SU-DHL-6 (cell line): ENCODE data around the gene CFAP107.

ENCODE experiments used
- EZH2phosphoT487 ChIP-seq: fragments of 200-600 bp; sonication (generic), shearing (Covaris generic); conservative IDR thresholded peaks from 2 replicates; pipeline ENCODE4 v1.6.1; 2018; ENCODE audit warnings: mild to moderate bottlenecking, antibody characterized with exemption, low read length, moderate library complexity, mixed read lengths
- TF ChIP-seq, protein P1 (sequence below): fragments of 200-600 bp; sonication (generic); IDR thresholded peaks from one replicate; pipeline ENCODE4 v1.5.1; 2017; ENCODE audit warnings: antibody characterized with exemption, mild to moderate bottlenecking, low read length, moderate library complexity; ENCODE audit not compliant: insufficient read depth, poor library complexity, severe bottlenecking

DNA sequence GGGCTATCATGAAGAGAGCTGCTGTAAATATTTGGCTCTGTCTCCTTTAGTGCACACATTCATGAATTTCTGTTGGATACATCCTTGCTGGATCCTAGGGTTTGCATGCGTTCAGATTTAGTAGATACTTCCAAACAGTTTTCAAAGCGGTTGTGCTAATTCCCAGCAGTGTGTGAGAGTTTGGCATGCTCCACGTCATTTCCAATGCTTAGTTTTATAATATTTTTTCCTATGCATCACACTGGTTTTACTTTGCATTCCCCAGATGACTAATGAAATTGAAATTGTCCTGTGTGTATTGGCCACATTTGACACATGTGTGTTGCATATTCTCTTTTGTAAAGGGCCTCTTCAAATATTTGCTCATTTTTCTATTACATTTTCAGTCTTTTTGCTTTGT is 48.6 kb upstream of the CFAP107 start:
- TF ChIP-seq, protein P1, sequence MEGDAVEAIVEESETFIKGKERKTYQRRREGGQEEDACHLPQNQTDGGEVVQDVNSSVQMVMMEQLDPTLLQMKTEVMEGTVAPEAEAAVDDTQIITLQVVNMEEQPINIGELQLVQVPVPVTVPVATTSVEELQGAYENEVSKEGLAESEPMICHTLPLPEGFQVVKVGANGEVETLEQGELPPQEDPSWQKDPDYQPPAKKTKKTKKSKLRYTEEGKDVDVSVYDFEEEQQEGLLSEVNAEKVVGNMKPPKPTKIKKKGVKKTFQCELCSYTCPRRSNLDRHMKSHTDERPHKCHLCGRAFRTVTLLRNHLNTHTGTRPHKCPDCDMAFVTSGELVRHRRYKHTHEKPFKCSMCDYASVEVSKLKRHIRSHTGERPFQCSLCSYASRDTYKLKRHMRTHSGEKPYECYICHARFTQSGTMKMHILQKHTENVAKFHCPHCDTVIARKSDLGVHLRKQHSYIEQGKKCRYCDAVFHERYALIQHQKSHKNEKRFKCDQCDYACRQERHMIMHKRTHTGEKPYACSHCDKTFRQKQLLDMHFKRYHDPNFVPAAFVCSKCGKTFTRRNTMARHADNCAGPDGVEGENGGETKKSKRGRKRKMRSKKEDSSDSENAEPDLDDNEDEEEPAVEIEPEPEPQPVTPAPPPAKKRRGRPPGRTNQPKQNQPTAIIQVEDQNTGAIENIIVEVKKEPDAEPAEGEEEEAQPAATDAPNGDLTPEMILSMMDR: no peak
- TF ChIP-seq EZH2phosphoT487: no peak
